Loucy (cell line): ENCODE measurements around the gene SP140.
"Not testable (repeated sequence)": the region's sequence is repeated elsewhere in the genome, so short reads cannot be mapped to it uniquely, and the experiment has no call there.

ENCODE experiments used
- H2AFZ ChIP-seq: fragments of 200-600 bp; sonication (generic); 2 replicates; pipeline ENCODE4 v1.6.0; 2016; ENCODE audit warnings: antibody characterized with exemption, mild to moderate bottlenecking, low read length, moderate library complexity
- H3F3A ChIP-seq: fragments of 200-600 bp; 2 replicates; pipeline ENCODE4 v1.6.0; 2016; ENCODE audit warnings: antibody characterized with exemption, low read depth, mild to moderate bottlenecking
- H3K27me3 ChIP-seq: fragments of 200-600 bp; sonication (generic); 2 replicates; pipeline ENCODE4 v1.6.1; 2014; ENCODE audit warnings: low read length, mild to moderate bottlenecking; ENCODE audit not compliant: insufficient read depth, poor library complexity, severe bottlenecking
- H3K36me3 ChIP-seq: fragments of 200-600 bp; sonication (generic); 2 replicates; pipeline ENCODE4 v1.6.1; 2016; ENCODE audit warnings: low read length; ENCODE audit not compliant: insufficient read depth
- H3K4me1 ChIP-seq: fragments of 200-600 bp; sonication (generic); 2 replicates; pipeline ENCODE4 v1.5.1; 2014; ENCODE audit warnings: low read length, mild to moderate bottlenecking; ENCODE audit not compliant: insufficient read depth, poor library complexity, severe bottlenecking
- H3K4me2 ChIP-seq: fragments of 200-600 bp; sonication (generic); 2 replicates; pipeline ENCODE4 v1.6.0; 2014; ENCODE audit warnings: antibody characterized with exemption, low read length, low read depth, mild to moderate bottlenecking; ENCODE audit not compliant: poor library complexity, severe bottlenecking
- H3K4me3 ChIP-seq: fragments of 200-600 bp; sonication (generic); 2 replicates; pipeline ENCODE4 v1.5.1; 2014; ENCODE audit warnings: low read length, mild to moderate bottlenecking, mixed read lengths; ENCODE audit not compliant: poor library complexity, severe bottlenecking
- H3K79me2 ChIP-seq: fragments of 200-600 bp; sonication (generic); 2 replicates; pipeline ENCODE4 v1.6.1; 2014; ENCODE audit warnings: low read length; ENCODE audit not compliant: insufficient read depth
- H3K9ac ChIP-seq: fragments of 200-600 bp; sonication (generic); 2 replicates; pipeline ENCODE4 v1.6.0; 2014; ENCODE audit warnings: mild to moderate bottlenecking, low read depth, low read length, moderate library complexity; ENCODE audit not compliant: poor library complexity, severe bottlenecking
- H3K9me2 ChIP-seq: fragments of 200-600 bp; sonication (generic); replicated peaks from 2 replicates; pipeline ENCODE4 v1.6.1; 2016; ENCODE audit warnings: low read depth, low read length, mixed read lengths
- H3K9me3 ChIP-seq: fragments of 200-600 bp; sonication (generic); 2 replicates; pipeline ENCODE4 v1.6.1; 2014; ENCODE audit warnings: mild to moderate bottlenecking, antibody characterized with exemption, low read length, low read depth; ENCODE audit not compliant: insufficient read depth
- H4K20me1 ChIP-seq: fragments of 200-600 bp; sonication (generic); 2 replicates; pipeline ENCODE4 v1.6.0; 2014; ENCODE audit warnings: antibody characterized with exemption, low read length, mild to moderate bottlenecking; ENCODE audit not compliant: insufficient read depth, poor library complexity, severe bottlenecking
- EZH2phosphoT487 ChIP-seq: fragments of 200-600 bp; IDR thresholded peaks from 2 replicates; pipeline ENCODE4 v1.6.1; 2018; ENCODE audit warnings: antibody characterized with exemption, mild to moderate bottlenecking, moderate library complexity, borderline replicate concordance
- TF ChIP-seq, protein P1 (sequence below): fragments of 200-600 bp; sonication (generic); conservative IDR thresholded peaks from 2 replicates; pipeline ENCODE4 v1.5.1; 2014; ENCODE audit warnings: mild to moderate bottlenecking, antibody characterized with exemption, low read length

Gene SP140

DNA sequence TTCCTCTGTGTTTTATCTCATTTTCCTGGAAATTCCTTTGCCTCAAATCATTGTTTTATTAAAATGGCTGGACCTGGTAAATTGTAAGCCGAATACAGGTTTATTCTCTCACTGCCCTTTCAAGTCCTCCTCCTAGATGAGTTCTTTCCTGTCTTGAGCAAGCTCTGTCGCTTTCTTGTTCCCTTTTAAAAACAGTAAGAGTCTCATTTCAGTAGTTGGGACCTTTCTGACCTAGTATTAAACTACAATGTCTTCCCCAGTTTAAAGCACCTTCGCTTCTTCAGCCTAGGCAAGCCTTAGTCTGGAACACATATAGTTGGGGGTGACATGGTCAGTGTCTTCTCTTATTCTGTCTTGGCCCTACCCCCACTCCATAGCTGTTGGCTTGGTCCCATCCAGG is 60.5 kb downstream of the SP140 start:
- no peak overlapping the region for H2AFZ ChIP-seq
- no peaks in the 10 kb centered on the region for H3K36me3 ChIP-seq
- no peak overlapping the region for H3K4me2 ChIP-seq
- H4K20me1 ChIP-seq, result no peaks in the 10 kb centered on the region
- no peaks in the 10 kb centered on the region for H3K27me3 ChIP-seq
- H3K9me3 ChIP-seq, result no peaks in the 10 kb centered on the region
- TF ChIP-seq, protein P1, sequence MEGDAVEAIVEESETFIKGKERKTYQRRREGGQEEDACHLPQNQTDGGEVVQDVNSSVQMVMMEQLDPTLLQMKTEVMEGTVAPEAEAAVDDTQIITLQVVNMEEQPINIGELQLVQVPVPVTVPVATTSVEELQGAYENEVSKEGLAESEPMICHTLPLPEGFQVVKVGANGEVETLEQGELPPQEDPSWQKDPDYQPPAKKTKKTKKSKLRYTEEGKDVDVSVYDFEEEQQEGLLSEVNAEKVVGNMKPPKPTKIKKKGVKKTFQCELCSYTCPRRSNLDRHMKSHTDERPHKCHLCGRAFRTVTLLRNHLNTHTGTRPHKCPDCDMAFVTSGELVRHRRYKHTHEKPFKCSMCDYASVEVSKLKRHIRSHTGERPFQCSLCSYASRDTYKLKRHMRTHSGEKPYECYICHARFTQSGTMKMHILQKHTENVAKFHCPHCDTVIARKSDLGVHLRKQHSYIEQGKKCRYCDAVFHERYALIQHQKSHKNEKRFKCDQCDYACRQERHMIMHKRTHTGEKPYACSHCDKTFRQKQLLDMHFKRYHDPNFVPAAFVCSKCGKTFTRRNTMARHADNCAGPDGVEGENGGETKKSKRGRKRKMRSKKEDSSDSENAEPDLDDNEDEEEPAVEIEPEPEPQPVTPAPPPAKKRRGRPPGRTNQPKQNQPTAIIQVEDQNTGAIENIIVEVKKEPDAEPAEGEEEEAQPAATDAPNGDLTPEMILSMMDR, result no peak
- TF ChIP-seq EZH2phosphoT487, result no peak
- no peaks in the 10 kb centered on the region for H3K9me2 ChIP-seq
- H3K79me2 ChIP-seq, result no peaks in the 10 kb centered on the region
- H3K4me3 ChIP-seq, result no peak overlapping the region
- H3K4me1 ChIP-seq, result no peaks in the 10 kb centered on the region
- H3K9ac ChIP-seq, result no peak overlapping the region
- H3F3A ChIP-seq, result no peaks in the 10 kb centered on the region

DNA sequence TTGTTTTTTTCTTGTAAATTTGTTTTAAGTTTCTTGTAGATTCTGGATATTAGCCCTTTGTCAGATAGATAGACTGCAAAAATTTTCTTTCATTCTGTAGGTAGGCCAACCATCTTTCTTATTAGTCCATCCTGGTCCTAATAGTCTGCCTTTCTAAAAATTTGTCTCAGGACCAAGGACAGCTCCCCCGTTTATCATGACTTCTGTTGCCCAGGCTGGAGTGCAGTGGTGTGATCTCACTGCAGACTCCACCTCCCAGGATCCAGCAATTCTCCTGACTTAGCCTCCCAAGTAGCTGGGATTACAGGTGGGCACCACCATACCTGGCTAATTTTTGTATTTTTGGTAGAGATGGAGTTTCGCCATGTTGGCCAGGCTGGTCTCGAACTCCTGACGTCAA is 63.8 kb downstream of the SP140 start:
- not testable (repeated sequence) for H4K20me1 ChIP-seq, H2AFZ ChIP-seq, H3K4me3 ChIP-seq, H3K9me2 ChIP-seq, H3K4me2 ChIP-seq, H3K27me3 ChIP-seq, H3K4me1 ChIP-seq, H3F3A ChIP-seq, H3K36me3 ChIP-seq, H3K9ac ChIP-seq, H3K9me3 ChIP-seq, H3K79me2 ChIP-seq

DNA sequence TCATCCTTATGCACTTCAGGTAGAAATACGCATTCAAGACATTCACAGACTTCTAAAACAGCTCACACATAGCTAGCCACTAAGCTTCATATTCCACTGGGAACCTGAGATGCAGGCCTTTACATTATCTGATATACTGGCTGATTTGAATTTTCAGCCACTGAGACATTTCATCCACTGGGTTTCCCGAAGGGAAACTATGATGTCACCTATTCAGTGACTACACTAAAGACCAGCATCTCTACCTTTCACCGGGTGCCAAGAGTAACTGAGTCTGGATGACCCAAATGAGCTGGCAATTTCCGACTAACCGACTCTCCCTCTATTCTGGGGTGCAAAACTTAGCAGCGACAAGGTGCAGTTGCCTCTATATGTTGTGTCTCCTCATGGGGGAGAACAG is 69.7 kb downstream of the SP140 start:
- no peak overlapping the region for H3K4me2 ChIP-seq
- H3K9me3 ChIP-seq, result no peaks in the 10 kb centered on the region; the same call in 1 of the 2 replicates
- H3K4me3 ChIP-seq, result no peak overlapping the region
- no peaks in the 10 kb centered on the region for H4K20me1 ChIP-seq
- H3K4me1 ChIP-seq, result no peaks in the 10 kb centered on the region
- no peak overlapping the region for H2AFZ ChIP-seq
- no peaks in the 10 kb centered on the region for H3K27me3 ChIP-seq
- no peaks in the 10 kb centered on the region for H3K9me2 ChIP-seq
- no peaks in the 10 kb centered on the region for H3K36me3 ChIP-seq
- H3K9ac ChIP-seq, result no peak overlapping the region
- no peaks in the 10 kb centered on the region for H3F3A ChIP-seq
- no peaks in the 10 kb centered on the region for H3K79me2 ChIP-seq
- TF ChIP-seq, protein P1, result no peak
- TF ChIP-seq EZH2phosphoT487, result no peak

DNA sequence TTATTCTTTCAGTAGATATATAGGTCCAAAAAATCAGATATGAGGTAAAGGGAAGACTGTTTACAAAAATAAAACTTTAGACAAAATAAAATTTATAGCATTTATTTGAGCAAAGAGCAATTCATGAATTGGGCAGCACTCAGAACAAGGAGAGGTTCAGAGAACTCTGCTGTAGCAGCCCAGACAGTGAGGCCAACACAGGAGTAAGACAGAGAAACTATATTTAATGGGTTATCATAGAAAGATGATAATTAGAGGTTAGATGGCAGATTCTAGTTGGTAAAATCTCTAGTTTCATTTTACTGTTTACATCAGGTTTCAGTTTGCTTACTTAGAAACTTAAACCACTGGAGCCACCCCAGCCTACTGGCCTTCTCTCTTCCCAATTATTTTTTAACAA is 71.4 kb downstream of the SP140 start:
- Histone ChIP-seq H4K20me1 (no peaks in the 10 kb centered on the region), H3K4me1 (no peaks in the 10 kb centered on the region), H2AFZ (no peak overlapping the region), H3K9me2 (no peaks in the 10 kb centered on the region), H3K4me3 (no peak overlapping the region), H3K36me3 (no peaks in the 10 kb centered on the region), H3K9ac (no peak overlapping the region), H3F3A (no peaks in the 10 kb centered on the region), H3K4me2 (no peak overlapping the region), H3K79me2 (no peaks in the 10 kb centered on the region), H3K27me3 (no peaks in the 10 kb centered on the region), H3K9me3 (no peaks in the 10 kb centered on the region; the same call in 1 of the 2 replicates)
- TF ChIP-seq EZH2phosphoT487, result no peak
- TF ChIP-seq, protein P1, result no peak
